Skeletal muscle satellite cell (primary cell): ENCODE results near the gene OOEP.
"Not testable (repeated sequence)": the region's sequence is repeated elsewhere in the genome, so short reads cannot be mapped to it uniquely, and the experiment has no call there.

Source experiments
- H3K27me3 ChIP-seq: 2 replicates; pipeline ENCODE4 v1.7.0; 2013; ENCODE audit warnings: low read length; ENCODE audit not compliant: control insufficient read depth, insufficient read depth
- H3K36me3 ChIP-seq: 2 replicates; pipeline ENCODE4 v1.7.0; 2013; ENCODE audit warnings: mild to moderate bottlenecking, control low read depth, low read length; ENCODE audit not compliant: insufficient read depth
- H3K4me1 ChIP-seq: 2 replicates; pipeline ENCODE4 v1.7.0; 2013; ENCODE audit warnings: low read length; ENCODE audit not compliant: control insufficient read depth, insufficient read depth
- H3K4me2 ChIP-seq: 2 replicates; pipeline ENCODE4 v1.7.0; 2013; ENCODE audit warnings: mild to moderate bottlenecking, low read length
- H3K4me3 ChIP-seq: 2 replicates; pipeline ENCODE4 v1.7.0; 2013; ENCODE audit warnings: low read length
- H3K9ac ChIP-seq: 2 replicates; pipeline ENCODE4 v1.7.0; 2013; ENCODE audit warnings: mild to moderate bottlenecking, low read depth, low read length, moderate library complexity
- H3K9me3 ChIP-seq: replicated peaks from 2 replicates; pipeline ENCODE4 v1.7.0; 2013; ENCODE audit warnings: mild to moderate bottlenecking, control low read depth, low read length

Gene OOEP

GRCh38 chr6:73388800-73389512 lies 19.3 kb upstream of the OOEP start:
- Histone ChIP-seq H3K4me3 (peak overlapping the region; percentile 80), H3K4me1 (peaks cover 3% of the 10 kb centered on the region), H3K27me3 (no peaks in the 10 kb centered on the region), H3K36me3 (no peaks in the 10 kb centered on the region), H3K9ac (peak overlapping the region; percentile 64), H3K4me2 (peak overlapping the region; percentile 97), H3K9me3 (no peaks in the 10 kb centered on the region)

GRCh38 chr6:73388433-73388799 lies 18.7 kb upstream of the OOEP start:
- Histone ChIP-seq H3K4me3 (peak overlapping the region; percentile 80), H3K4me1 (peaks cover 3% of the 10 kb centered on the region), H3K9ac (peak overlapping the region; percentile 64), H3K4me2 (peak overlapping the region; percentile 97), H3K9me3 (no peaks in the 10 kb centered on the region), H3K27me3 (no peaks in the 10 kb centered on the region), H3K36me3 (no peaks in the 10 kb centered on the region)

GRCh38 chr6:73382462-73383113 lies 12.9 kb upstream of the OOEP start:
- Histone ChIP-seq H3K36me3 (no peaks in the 10 kb centered on the region), H3K9ac (no peak overlapping the region), H3K4me3 (no peak overlapping the region), H3K4me1 (no peaks in the 10 kb centered on the region), H3K4me2 (no peak overlapping the region), H3K27me3 (no peaks in the 10 kb centered on the region), H3K9me3 (no peaks in the 10 kb centered on the region)

- not testable (repeated sequence) for H3K36me3 ChIP-seq, H3K9me3 ChIP-seq, H3K4me2 ChIP-seq, H3K9ac ChIP-seq, H3K27me3 ChIP-seq, H3K4me1 ChIP-seq, H3K4me3 ChIP-seq
Measured at GRCh38 chr6:73381531-73381930, 11.8 kb upstream of the OOEP start.

GRCh38 chr6:73377225-73377624 lies 7.5 kb upstream of the OOEP start:
- Histone ChIP-seq H3K9ac (no peak overlapping the region), H3K36me3 (no peaks in the 10 kb centered on the region), H3K9me3 (no peaks in the 10 kb centered on the region), H3K4me3 (no peak overlapping the region), H3K4me2 (no peak overlapping the region), H3K4me1 (no peaks in the 10 kb centered on the region), H3K27me3 (no peaks in the 10 kb centered on the region)

- Histone ChIP-seq H3K4me1 (no peaks in the 10 kb centered on the region), H3K36me3 (no peaks in the 10 kb centered on the region), H3K4me2 (no peak overlapping the region), H3K9me3 (no peaks in the 10 kb centered on the region), H3K9ac (no peak overlapping the region), H3K27me3 (no peaks in the 10 kb centered on the region), H3K4me3 (no peak overlapping the region)
Measured at GRCh38 chr6:73375216-73375615, 5.5 kb upstream of the OOEP start.

- Histone ChIP-seq H3K4me1 (no peaks in the 10 kb centered on the region), H3K4me3 (no peak overlapping the region), H3K36me3 (no peaks in the 10 kb centered on the region), H3K9ac (no peak overlapping the region), H3K27me3 (peaks cover 12% of the 10 kb centered on the region), H3K9me3 (no peaks in the 10 kb centered on the region), H3K4me2 (no peak overlapping the region)
Measured at GRCh38 chr6:73372516-73372915, 2.8 kb upstream of the OOEP start.

- Histone ChIP-seq H3K9ac (no peak overlapping the region), H3K9me3 (no peaks in the 10 kb centered on the region), H3K4me2 (no peak overlapping the region), H3K27me3 (peaks cover 12% of the 10 kb centered on the region), H3K4me1 (no peaks in the 10 kb centered on the region), H3K4me3 (no peak overlapping the region), H3K36me3 (no peaks in the 10 kb centered on the region)
Measured at GRCh38 chr6:73371984-73372383, 2.3 kb upstream of the OOEP start.

GRCh38 chr6:73369157-73369556 lies 540 bp downstream of the OOEP start:
- Histone ChIP-seq H3K27me3 (peaks cover 12% of the 10 kb centered on the region), H3K9ac (no peak overlapping the region), H3K4me2 (no peak overlapping the region), H3K4me3 (no peak overlapping the region), H3K9me3 (no peaks in the 10 kb centered on the region), H3K36me3 (no peaks in the 10 kb centered on the region), H3K4me1 (no peaks in the 10 kb centered on the region)

- Histone ChIP-seq H3K9me3 (no peaks in the 10 kb centered on the region), H3K4me3 (no peak overlapping the region), H3K4me2 (no peak overlapping the region), H3K9ac (no peak overlapping the region), H3K27me3 (peaks cover 12% of the 10 kb centered on the region), H3K4me1 (no peaks in the 10 kb centered on the region), H3K36me3 (no peaks in the 10 kb centered on the region)
Measured at GRCh38 chr6:73368675-73369074, 1.0 kb downstream of the OOEP start.

- Histone ChIP-seq H3K4me3 (no peak overlapping the region), H3K4me1 (no peaks in the 10 kb centered on the region), H3K9me3 (no peaks in the 10 kb centered on the region), H3K9ac (no peak overlapping the region), H3K27me3 (peaks cover 12% of the 10 kb centered on the region), H3K4me2 (no peak overlapping the region), H3K36me3 (no peaks in the 10 kb centered on the region)
Measured at GRCh38 chr6:73367761-73368355, 1.8 kb downstream of the OOEP start.

GRCh38 chr6:73364549-73364948 lies 5.1 kb downstream of the OOEP start:
- no peak overlapping the region for H3K9ac ChIP-seq
- H3K9me3 ChIP-seq = no peaks in the 10 kb centered on the region
- H3K4me3 ChIP-seq = no peak overlapping the region
- H3K4me2 ChIP-seq = no peak overlapping the region
- no peaks in the 10 kb centered on the region for H3K36me3 ChIP-seq
- peaks cover 12% of the 10 kb centered on the region for H3K27me3 ChIP-seq
- H3K4me1 ChIP-seq = no peaks in the 10 kb centered on the region
